ENCODE results near the gene CTR9. TPM values are rescaled to one million over a fixed set of nuclear protein-coding genes. Genes with fewer than 3 reads are reported as not detected.

CTR9 gene
- 11.0 and 18.4 TPM in 2 replicates for total RNA-seq

GRCh38 chr11:10750838-10751580, at the start of gene CTR9:
CTR9 (plus strand) TSS chr11:10751246; CDS start chr11:10751413, 167 bp downstream.

GRCh38 chr11:10808553-10809372, 57.7 kb downstream of the CTR9 start, which contains the start of gene EIF4G2:
EIF4G2 (minus strand) TSS chr11:10808926.

Other genes starting within 250 kb of the CTR9 start
- gene RNF141, start 210.1 kb upstream of the CTR9 start, total RNA-seq, result 31.5 and 32.1 TPM in 2 replicates
- not detected in 2 replicates for gene LYVE1, start 182.6 kb upstream of the CTR9 start, total RNA-seq
- gene IRAG1, start 57.5 kb upstream of the CTR9 start, total RNA-seq, result under 0.01 and 0.11 TPM in 2 replicates
- gene EIF4G2, start 57.7 kb downstream of the CTR9 start, total RNA-seq, result 453 and 482 TPM in 2 replicates
- 17.4 and 19.8 TPM in 2 replicates for gene ZBED5, start 106.8 kb downstream of the CTR9 start, total RNA-seq